Endothelial cell of umbilical vein (primary cell): ENCODE results near the gene AFG3L2.

Experiments used
- EZH2 ChIP-seq: IDR thresholded peaks from 2 replicates; pipeline ENCODE4 v1.6.1; 2012; ENCODE audit warnings: borderline replicate concordance, low read depth, mild to moderate bottlenecking, moderate library complexity, low read length, inconsistent platforms; ENCODE audit not compliant: severe bottlenecking
- POLR2A ChIP-seq: IDR thresholded peaks from 2 replicates; pipeline ENCODE4 v1.6.1; 2012; ENCODE audit warnings: low read depth, mild to moderate bottlenecking, control low read depth, low read length

DNA sequence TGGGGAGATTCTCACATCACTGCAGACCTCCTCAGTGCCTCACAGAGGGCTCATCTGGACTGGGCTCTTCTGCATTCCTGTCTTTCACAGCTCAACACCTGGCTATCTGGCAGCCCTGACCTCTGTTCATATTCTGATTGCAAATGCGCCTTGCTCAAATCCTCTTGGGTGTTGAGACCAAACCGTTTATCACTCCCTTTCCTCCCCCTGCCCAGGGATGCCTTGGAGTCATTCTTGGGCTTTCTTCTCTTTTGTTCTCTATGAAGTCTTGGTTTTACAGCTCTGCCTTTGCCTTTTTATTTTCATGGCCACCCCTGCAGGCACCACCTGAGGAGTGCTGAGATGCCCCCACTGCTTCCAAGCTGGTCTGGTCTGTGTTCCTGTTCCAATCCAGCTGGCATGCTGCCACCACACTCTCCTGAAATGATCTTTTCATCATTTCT is 42.6 kb downstream of the AFG3L2 start:
- TF ChIP-seq POLR2A (no peak), EZH2 (no peak)
